Caco-2 (cell line): ENCODE data around the gene PRKAG2. TPM values are rescaled to one million over a fixed set of nuclear protein-coding genes. Genes with fewer than 3 reads are reported as not detected.

Experiments used
- BruUV-seq: library from RNA; stranded (reverse); fragments of 400-500 nt; replicated peaks from 2 replicates; lab custom pipeline; 2021; lab: Mats Ljungman, UMichigan
- CTCF ChIA-PET: fragments of 300-600 bp; sonication (Branson Sonifier 250); formaldehyde crosslinking; loops from one replicate; lab custom pipeline; 2022; ENCODE audit warnings: antibody characterized with exemption; lab: Charles Lee
- POLR2A ChIA-PET: fragments of 300-600 bp; sonication (Branson Sonifier 250); formaldehyde crosslinking; loops from one replicate; lab custom pipeline; 2022; ENCODE audit warnings: antibody characterized with exemption; lab: Charles Lee
- DNase-seq, 2 experiments: peaks; one replicate each; pipeline versions ENCODE4 v3.0.0 to v3.0.0-alpha.2; 2020 to 2022
- H3K27me3 ChIP-seq: replicated peaks from 2 replicates; pipeline ENCODE4 v1.6.0; 2011; ENCODE audit warnings: low read length; ENCODE audit not compliant: control insufficient read depth, insufficient read depth
- H3K36me3 ChIP-seq: 2 replicates; pipeline ENCODE4 v1.5.1; 2011; ENCODE audit warnings: low read length; ENCODE audit not compliant: control insufficient read depth, insufficient read depth
- H3K4me1 ChIP-seq: fragments of 250-450 bp; sonication (Bioruptor Pico); 2 replicates; pipeline ENCODE4 v1.5.1; 2020; ENCODE audit warnings: mild to moderate bottlenecking
- H3K4me3 ChIP-seq: 2 replicates; pipeline ENCODE4 v1.5.1; 2011; ENCODE audit warnings: low read depth, mild to moderate bottlenecking, control low read depth, low read length
- H3K9me3 ChIP-seq: fragments of 250-450 bp; sonication (Bioruptor Pico); 2 replicates; pipeline ENCODE4 v1.5.1; 2020; ENCODE audit warnings: mild to moderate bottlenecking, moderate library complexity
- H3K27ac Mint-ChIP-seq: one replicate; pipeline ENCODE4 v1.8.0; 2022; ENCODE audit warnings: mixed read lengths; ENCODE audit not compliant: unreplicated experiment
- H3K27me3 Mint-ChIP-seq: one replicate; pipeline ENCODE4 v1.8.0; 2022; ENCODE audit warnings: mixed read lengths; ENCODE audit not compliant: insufficient read depth, unreplicated experiment
- H3K36me3 Mint-ChIP-seq: one replicate; pipeline ENCODE4 v1.8.0; 2022; ENCODE audit warnings: mild to moderate bottlenecking, mixed read lengths; ENCODE audit not compliant: insufficient read depth, unreplicated experiment
- H3K4me1 Mint-ChIP-seq: one replicate; pipeline ENCODE4 v1.8.0; 2022; ENCODE audit warnings: low read depth, mixed read lengths; ENCODE audit not compliant: unreplicated experiment
- H3K4me3 Mint-ChIP-seq: one replicate; pipeline ENCODE4 v1.8.0; 2022; ENCODE audit warnings: mild to moderate bottlenecking, moderate library complexity, mixed read lengths; ENCODE audit not compliant: unreplicated experiment
- H3K9me3 Mint-ChIP-seq: one replicate; pipeline ENCODE4 v1.8.0; 2022; ENCODE audit warnings: mixed read lengths; ENCODE audit not compliant: unreplicated experiment
- intact Hi-C: fragments of 100-400 bp; cut with micrococcal nuclease; formaldehyde crosslinking; loops from one replicate; pipeline ENCODE4 v1.10.0; 2022; ENCODE audit not compliant: unreplicated experiment
- total RNA-seq: library from RNA; stranded (reverse); gene quantifications from 2 replicates; pipeline ENCODE4 v1.2.3, GENCODE V29; 2022
- TF ChIP-seq, protein P1 (sequence below), 2 experiments: fragments of 200-600 bp in 1 of 2; IDR thresholded peaks; 1 replicate in 1 of 2; 2 replicates in 1 of 2; pipeline versions ENCODE4 v1.5.1 to v1.8.0; 2011 to 2022; ENCODE audit warnings: antibody characterized with exemption in 1 of 2, control low read depth in 1 of 2, inconsistent platforms in 1 of 2, low read depth in 1 of 2, low read length in 1 of 2, mild to moderate bottlenecking in 1 of 2, moderate library complexity in 1 of 2; ENCODE audit not compliant: insufficient read depth in 1 of 2, severe bottlenecking in 1 of 2, unreplicated experiment in 1 of 2

The PRKAG2 gene
- total RNA-seq, 1 experiment from 2014 or later = 15.9 TPM

DNA sequence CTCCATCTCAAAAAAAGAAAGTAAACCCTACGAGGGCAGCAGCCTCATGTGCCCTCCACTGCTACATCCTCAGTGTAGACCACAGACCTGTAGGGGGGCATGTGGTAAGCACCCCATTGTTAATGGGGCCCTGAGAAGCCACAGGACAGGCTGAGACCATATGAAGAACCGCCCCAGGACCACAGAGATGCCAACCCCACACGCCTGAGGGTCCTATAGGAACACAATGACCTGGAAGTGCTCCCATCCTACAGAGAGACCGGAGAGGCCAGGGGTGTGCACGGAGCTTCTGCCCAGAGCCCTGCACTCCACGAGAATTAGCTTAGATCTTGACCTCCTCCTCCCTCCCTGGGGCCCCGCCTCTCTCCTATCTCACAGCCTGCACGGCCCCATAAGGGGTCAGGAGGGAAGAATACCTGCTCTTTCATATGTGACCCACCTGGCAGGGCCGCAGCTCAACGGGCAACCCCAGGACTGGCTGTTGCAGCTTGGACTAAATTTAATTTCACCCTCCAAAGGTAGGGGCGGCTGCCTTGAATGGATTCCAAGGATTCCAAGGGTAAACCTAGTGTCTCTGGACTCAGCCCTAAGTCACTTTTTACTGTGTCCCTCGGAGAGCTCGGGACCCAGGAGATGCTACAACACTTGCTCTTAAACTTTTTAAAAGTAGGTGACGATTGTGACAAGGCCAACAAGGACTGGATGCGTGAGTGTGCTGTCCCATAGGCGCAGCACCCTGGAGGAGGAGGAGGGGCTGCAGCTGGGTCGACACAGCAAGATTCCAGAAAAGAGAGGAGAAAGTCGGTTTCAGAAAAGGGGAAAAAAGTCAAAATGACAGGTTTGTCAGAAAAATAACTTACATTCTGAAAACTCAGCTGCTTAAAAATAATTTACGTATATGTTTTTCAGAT, 24.2 kb downstream of the PRKAG2 start:
- intact Hi-C loops = no loop called here

DNA sequence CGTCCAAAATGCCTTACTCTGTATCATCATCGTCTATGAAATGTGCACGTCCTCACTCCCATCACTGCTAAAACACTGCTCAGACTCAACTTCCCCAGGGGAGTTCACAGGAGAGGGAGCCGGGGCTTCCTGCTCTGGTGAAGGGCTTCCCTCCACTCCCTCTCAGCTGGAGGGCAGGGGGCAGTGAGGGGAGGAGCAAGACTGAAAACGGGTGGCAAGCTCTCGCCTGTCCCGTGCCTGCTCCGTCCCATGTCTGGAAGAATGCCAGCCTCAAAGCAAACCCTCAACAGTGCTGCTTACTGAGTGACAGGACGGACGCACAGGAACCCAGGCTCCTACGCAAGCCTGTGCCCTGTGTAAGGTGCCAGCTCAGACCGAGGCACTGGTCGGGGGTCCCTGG, 25.1 kb downstream of the PRKAG2 start:
- H3K4me1 ChIP-seq = peaks cover 11% of the 10 kb centered on the region; the same call in 1 of the 2 replicates
- Mint-ChIP-seq H3K36me3 (peaks cover 4% of the 10 kb centered on the region), H3K9me3 (no peaks in the 10 kb centered on the region), H3K27ac (no peak overlapping the region), H3K4me3 (no peak overlapping the region), H3K27me3 (peaks cover 3% of the 10 kb centered on the region), H3K4me1 (peaks cover 26% of the 10 kb centered on the region)
- ChIA-PET POLR2A (no interaction called here), CTCF (no interaction called here)
- H3K27me3 ChIP-seq = no peaks in the 10 kb centered on the region
- DNase-seq = no peak
- no peaks in the 10 kb centered on the region for H3K9me3 ChIP-seq
- no peaks in the 10 kb centered on the region for H3K36me3 ChIP-seq
- no peak overlapping the region for H3K4me3 ChIP-seq
- TF ChIP-seq, protein P1, sequence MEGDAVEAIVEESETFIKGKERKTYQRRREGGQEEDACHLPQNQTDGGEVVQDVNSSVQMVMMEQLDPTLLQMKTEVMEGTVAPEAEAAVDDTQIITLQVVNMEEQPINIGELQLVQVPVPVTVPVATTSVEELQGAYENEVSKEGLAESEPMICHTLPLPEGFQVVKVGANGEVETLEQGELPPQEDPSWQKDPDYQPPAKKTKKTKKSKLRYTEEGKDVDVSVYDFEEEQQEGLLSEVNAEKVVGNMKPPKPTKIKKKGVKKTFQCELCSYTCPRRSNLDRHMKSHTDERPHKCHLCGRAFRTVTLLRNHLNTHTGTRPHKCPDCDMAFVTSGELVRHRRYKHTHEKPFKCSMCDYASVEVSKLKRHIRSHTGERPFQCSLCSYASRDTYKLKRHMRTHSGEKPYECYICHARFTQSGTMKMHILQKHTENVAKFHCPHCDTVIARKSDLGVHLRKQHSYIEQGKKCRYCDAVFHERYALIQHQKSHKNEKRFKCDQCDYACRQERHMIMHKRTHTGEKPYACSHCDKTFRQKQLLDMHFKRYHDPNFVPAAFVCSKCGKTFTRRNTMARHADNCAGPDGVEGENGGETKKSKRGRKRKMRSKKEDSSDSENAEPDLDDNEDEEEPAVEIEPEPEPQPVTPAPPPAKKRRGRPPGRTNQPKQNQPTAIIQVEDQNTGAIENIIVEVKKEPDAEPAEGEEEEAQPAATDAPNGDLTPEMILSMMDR (IDR thresholded peaks at IDR 0.05; ENCODE audit: insufficient read depth in 1 of 2, low read depth in 1 of 2, low read length in 1 of 2, severe bottlenecking in 1 of 2, unreplicated experiment in 1 of 2) = no peak
- no TSS peak for BruUV-seq
- intact Hi-C loops = no loop called here

More for the DNA sequence above, 24.2 kb downstream of the PRKAG2 start:
- H3K9me3 ChIP-seq = no peaks in the 10 kb centered on the region
- no peaks in the 10 kb centered on the region for H3K9me3 Mint-ChIP-seq
- no peak overlapping the region for H3K4me3 Mint-ChIP-seq
- H3K36me3 Mint-ChIP-seq = peaks cover 4% of the 10 kb centered on the region
- H3K27me3 ChIP-seq = no peaks in the 10 kb centered on the region
- H3K4me3 ChIP-seq = no peak overlapping the region
- TF ChIP-seq, protein P1 (IDR thresholded peaks at IDR 0.05; ENCODE audit: insufficient read depth in 1 of 2, low read depth in 1 of 2, low read length in 1 of 2, severe bottlenecking in 1 of 2, unreplicated experiment in 1 of 2) = no peak
- peaks cover 11% of the 10 kb centered on the region; the same call in 1 of the 2 replicates for H3K4me1 ChIP-seq
- CTCF ChIA-PET = interaction anchor here (0.6 to 0.7 kb wide), 3 partner anchors 83 to 283 kb away, joined by 3 to 6 read pairs (median 3); no protein-coding TSS in a partner anchor
- no TSS peak for BruUV-seq
- peaks cover 4% of the 10 kb centered on the region for H3K27me3 Mint-ChIP-seq
- no peak for DNase-seq
- H3K36me3 ChIP-seq = no peaks in the 10 kb centered on the region
- H3K27ac Mint-ChIP-seq = no peak overlapping the region
- POLR2A ChIA-PET = no interaction called here
- peaks cover 28% of the 10 kb centered on the region for H3K4me1 Mint-ChIP-seq

DNA sequence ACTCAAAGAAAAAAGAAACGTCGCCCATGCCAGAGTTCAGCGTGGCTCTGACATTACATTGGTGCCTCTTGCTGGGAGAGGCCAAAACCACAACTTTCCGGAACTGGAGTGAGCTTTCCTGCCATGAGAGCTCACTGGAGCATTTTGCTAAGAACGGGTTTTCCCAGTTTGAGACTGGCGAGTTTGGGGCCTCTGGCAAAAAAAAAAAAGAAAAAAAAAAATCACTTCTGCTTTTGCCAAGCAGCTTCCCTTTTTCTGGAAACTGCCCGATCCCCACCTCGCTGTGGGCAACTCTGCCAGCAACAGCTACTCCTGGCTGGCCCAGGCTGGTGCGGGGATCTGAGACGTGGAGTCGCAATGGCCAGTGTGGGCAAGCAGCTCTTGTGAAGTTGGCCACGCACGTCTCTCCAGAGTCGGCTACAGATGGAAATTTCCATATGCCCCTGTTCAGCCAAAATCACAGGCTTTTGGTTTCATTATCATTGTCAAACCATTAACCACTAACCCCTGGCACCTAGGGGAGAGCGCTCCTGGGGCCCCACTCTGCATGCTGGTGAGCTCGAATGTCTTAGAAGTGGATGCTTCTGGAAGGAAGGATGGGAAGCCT, 25.7 kb downstream of the PRKAG2 start:
- CTCF ChIA-PET = no interaction called here
- BruUV-seq = no TSS peak

More for the DNA sequence above, 25.7 kb downstream of the PRKAG2 start:
- H3K36me3 Mint-ChIP-seq = peaks cover 4% of the 10 kb centered on the region
- H3K4me3 ChIP-seq = no peak overlapping the region
- H3K36me3 ChIP-seq = no peaks in the 10 kb centered on the region
- peak overlapping the region; percentile 63 for H3K27ac Mint-ChIP-seq
- POLR2A ChIA-PET = no interaction called here
- H3K4me3 Mint-ChIP-seq = no peak overlapping the region
- H3K27me3 Mint-ChIP-seq = no peaks in the 10 kb centered on the region
- no peaks in the 10 kb centered on the region for H3K27me3 ChIP-seq
- H3K9me3 ChIP-seq = no peaks in the 10 kb centered on the region
- no peaks in the 10 kb centered on the region for H3K9me3 Mint-ChIP-seq
- H3K4me1 ChIP-seq = peaks cover 11% of the 10 kb centered on the region; the same call in 1 of the 2 replicates
- no peak for DNase-seq
- intact Hi-C loops = no loop called here
- TF ChIP-seq, protein P1 (IDR thresholded peaks at IDR 0.05; ENCODE audit: insufficient read depth in 1 of 2, low read depth in 1 of 2, low read length in 1 of 2, severe bottlenecking in 1 of 2, unreplicated experiment in 1 of 2) = no peak
- peaks cover 22% of the 10 kb centered on the region for H3K4me1 Mint-ChIP-seq
